Stimulated activated CD4-positive, alpha-beta T cell treated with anti-CD3 and anti-CD28 coated beads, Interleukin-2, amount 100 ng/mL, for 4 hours (primary cell): ENCODE results near the gene KSR1.
"Not testable (repeated sequence)": the region's sequence is repeated elsewhere in the genome, so short reads cannot be mapped to it uniquely, and the experiment has no call there.

Experiments used
- DNase-seq: peaks from one replicate; pipeline ENCODE4 v3.0.0-alpha.2; 2020; ENCODE audit warnings: low read depth

Gene KSR1

DNA sequence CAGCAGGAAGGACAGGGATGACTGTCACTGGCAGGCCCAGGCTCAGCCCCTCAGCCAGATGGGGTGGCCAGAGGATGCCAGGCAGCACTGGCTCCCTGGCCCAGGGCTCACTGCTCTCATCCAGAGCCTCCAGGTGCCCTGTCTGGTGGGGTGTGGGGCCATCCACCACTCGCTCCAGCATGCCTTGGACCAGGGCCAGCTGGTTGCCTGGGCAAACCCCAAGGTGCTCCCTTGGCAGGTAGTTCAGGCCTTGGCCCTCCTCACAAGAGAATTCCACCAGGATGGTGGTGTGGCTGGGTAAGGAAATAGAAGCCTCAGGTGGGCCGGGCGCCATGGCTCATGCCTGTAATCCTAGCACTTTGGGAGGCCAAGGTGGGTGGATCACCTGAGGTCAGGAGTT lies 204.2 kb downstream of the KSR1 start:
- no peak for DNase-seq

GRCh38 chr17:27663936-27664605 lies 207.8 kb downstream of the KSR1 start:
- no peak for DNase-seq

DNA sequence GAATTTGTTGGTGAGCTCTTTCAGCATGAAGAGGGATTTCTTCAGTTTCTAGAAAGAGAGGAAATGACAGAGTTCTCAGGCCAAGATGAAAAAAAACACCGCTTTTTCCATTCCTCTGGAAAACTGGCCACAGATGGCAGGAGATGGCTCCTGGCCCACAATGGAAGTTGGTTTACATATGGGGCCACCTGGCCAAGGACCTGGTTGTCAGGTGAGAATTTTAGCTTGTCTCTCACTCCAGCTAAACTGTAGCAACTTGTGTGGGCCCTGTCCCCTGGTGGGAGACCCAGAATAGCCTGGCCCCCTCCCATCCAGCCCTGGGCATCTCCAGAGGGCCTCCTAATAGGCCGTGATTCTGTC lies 208.3 kb downstream of the KSR1 start:
- DNase-seq = no peak

- DNase-seq = no peak
Measured at GRCh38 chr17:27665549-27665948, 209.3 kb downstream of the KSR1 start.

DNA sequence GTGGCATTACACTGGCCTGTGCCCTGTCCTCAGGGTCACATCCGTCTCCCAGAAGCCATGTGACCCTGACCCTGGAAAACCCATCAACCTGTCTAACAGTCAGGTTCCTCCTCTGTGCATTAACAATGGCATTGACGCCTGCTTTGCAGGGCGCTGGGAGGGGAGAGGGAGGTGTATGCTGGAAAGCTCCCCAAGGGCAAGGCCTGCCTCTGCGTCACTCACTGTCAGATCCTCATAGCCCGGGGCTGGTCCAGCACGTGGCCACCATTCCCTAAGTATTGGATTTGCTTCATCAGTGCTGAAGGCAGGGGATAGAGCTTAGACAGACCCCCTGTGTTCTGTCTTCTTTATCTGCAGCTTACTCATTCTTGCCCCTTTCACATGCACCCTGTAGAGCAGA lies 210.0 kb downstream of the KSR1 start:
- not testable (repeated sequence) for DNase-seq

DNA sequence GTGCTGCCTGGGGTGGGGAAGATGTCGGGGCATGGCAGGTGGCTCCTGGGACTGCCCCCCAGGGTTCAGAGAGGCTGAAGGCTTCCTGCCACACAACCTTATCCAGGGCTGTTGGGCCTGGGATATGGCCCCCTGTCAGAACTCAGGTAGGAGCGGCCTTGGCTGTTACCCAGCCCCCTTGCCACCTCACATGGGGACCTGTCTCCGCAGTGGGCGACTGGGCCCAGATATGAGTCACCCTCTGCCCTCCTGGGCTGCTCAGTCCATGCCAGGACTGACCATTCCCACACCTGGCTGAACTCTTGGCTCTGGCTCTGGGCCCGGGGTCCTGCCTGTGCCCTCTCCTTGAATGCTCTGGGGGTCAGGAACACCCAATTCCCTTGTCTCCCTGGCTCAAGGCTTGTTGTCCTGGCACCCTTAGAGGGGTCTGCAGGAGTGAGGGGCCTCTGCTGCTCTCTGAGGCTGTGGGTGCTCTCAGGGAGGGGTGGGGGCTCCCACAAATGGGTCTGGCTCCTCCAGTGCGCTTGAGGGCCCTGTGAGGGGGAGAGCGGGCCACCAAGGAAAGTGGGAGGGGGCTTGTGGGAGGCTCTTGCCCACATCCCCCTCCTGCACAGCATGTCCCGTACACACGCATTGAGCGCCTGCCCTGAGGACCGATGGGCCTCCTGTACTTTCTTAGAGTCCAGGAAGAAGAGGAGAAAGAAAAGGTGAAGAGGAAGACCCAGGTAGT lies 210.7 kb downstream of the KSR1 start:
- no peak for DNase-seq

DNA sequence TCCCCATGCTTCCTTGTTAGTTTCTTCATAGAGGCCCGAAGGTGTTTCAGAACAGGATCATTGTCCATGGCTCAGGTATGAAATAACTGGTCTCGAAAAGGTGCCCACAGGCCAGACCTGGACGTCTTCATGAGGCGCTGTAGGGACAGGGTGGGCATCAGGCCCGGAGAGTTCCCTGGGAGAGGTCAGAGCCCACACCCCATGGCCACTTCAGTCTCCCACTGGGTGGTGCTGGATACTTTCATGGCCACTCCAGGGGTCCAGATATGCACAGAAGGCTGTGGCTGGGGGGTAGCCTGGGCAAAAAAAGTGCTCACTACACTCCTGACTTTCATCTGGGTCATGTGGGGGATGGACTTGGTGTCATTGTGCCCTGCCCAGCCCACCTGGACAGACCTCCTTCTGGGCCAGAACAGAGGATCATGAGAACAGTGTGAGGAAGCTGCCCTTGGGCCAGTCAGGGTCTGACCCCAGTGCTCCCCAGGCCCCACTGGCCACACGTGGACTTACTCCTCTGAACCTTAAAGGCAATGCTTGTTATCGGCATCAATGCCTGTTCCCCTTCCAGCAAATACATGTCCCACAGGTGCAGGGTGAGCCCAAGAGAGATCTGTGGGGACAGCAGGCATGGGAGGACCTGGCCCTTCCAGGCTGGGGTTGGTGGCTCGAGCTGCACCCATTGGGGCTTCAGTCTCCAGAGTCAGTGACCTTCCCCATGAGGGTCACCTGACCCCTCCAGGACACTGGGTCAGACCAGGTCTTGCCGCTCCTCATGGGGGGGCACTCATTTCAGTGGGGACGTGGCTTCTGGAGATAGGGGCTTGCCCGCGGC lies 211.6 kb downstream of the KSR1 start:
- no peak for DNase-seq

GRCh38 chr17:27668488-27668823 lies 212.2 kb downstream of the KSR1 start:
- DNase-seq = no peak

DNA sequence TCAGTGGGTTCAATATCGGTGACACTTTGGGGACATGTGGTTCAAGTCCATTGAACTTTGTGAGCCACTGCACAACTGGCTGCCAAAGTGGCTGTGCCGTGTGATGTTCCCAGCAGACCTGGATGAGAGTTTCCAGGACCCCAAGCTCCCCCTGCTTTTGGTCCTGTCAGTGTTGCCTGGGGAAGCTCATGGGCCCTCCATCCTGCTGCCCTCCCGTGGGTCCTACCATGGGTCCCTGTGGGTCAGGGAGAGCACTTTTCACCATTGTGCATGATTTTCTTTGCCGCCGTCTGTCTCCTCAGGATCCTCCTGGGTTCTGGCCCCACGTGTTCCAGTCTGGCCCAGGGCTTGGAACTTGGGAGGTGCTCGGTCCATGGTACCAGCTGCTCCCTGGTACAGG lies 212.9 kb downstream of the KSR1 start:
- no peak for DNase-seq

DNA sequence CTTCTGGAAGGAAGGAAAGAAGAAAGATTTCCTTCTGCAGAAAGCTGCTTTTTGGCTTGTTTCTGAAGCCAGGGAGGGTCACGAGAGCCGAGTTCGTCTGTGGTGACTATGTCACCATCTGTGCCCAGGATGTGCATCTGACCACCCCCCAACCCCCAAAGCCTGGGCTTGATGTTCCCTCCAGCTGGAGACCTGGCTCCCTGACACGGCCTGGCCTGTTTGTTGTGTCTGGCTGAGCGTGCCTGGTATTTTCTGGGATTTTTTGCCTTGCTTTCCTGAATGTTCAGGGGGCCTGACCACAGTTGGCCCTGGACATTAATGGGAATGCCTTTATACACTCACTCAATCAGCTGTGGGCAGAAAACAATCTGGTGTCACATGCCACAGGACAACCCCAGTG lies 213.6 kb downstream of the KSR1 start:
- DNase-seq = no peak

GRCh38 chr17:27670791-27671590 lies 214.7 kb downstream of the KSR1 start:
- no peak for DNase-seq

GRCh38 chr17:27671591-27671910 lies 215.3 kb downstream of the KSR1 start:
- DNase-seq = no peak

GRCh38 chr17:27671977-27672480 lies 215.8 kb downstream of the KSR1 start:
- not testable (repeated sequence) for DNase-seq

DNA sequence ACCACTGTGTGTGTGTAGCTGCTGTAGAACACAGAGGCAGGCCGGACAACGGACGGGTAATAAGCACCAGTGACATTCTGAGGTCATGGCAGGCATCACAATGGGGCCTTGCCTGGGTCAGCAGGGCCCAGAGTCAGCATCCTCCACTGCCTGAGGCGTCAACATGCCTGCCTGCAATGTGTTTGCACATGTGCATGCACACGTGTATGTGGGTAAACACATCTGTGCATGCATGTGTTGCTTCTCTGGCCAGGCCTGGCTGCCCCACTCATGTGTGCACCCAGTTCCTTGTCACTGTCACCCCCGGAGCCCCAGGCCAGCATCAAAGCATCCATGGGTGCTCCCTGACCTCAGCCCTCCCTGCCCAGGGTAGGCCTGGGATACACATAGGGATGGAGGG lies 218.1 kb downstream of the KSR1 start:
- DNase-seq = no peak
